Activated CD4-positive, alpha-beta T cell treated with anti-CD3 and anti-CD28 coated beads, Interleukin-2, amount 10 ng/mL, durations not matched to agents 24 days and 14 days (primary cell): ENCODE data around the gene ZNF33B. TPM values are rescaled to one million over a fixed set of nuclear protein-coding genes. Genes with fewer than 3 reads are reported as not detected.

ENCODE experiments used
- total RNA-seq: library from RNA; stranded (reverse); gene quantifications from 2 replicates; pipeline ENCODE4 v1.2.3, GENCODE V29; 2022

Gene ZNF33B
- total RNA-seq, 1 donor from 2014 or later = 7.8 TPM

Other genes starting within 250 kb of the ZNF33B start
- 38.4 and 39.3 TPM in 2 replicates for gene BMS1, start 144.2 kb upstream of the ZNF33B start, total RNA-seq